ENCODE results near the gene SRGAP3.

SRGAP3 gene

DNA sequence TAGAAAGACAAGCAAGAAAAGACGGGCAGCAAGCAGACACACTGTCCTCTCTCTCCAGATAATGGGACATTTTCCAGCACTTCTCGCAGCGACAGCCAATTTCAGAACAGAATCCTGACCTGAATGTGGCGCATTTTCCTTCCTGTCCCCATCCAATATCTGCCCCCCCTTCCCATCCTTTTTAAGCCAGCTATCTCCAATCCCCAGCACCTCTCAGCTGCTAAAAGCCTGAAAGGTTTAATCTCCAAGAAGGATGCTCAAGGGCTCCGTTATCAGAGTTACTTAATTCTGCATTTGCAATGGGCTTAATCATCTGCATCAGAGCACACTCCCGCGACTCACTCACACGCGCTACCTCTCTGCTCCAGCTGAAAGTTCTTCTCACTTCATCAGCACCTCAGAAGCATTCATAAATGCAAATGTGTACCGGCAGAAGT is 50.5 kb downstream of the SRGAP3 start:
- no peak for DNase-seq

DNA sequence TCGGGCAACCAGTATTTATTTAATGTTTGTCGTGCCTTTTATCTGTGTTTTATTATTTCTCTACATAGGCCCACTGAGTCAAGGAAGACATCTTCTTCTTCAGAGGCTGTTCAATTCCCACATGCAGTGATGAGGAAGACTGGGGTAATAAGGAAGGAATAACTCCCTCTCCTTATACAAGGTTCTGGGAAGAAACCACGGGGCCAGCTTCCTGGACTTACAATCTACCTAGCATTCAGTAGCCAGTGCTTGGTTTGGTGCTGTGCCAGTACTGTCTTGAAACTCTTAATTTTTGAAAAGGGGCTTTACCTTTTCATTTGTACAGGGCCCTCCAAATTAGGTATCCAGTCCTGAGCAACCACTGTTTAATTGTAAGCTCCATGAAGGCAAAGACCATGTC is 51.2 kb downstream of the SRGAP3 start:
- no peak for DNase-seq

- DNase-seq: no peak
Observed at GRCh38 chr3:9196020-9196419, 53.4 kb downstream of the SRGAP3 start.

- DNase-seq: no peak
Observed at GRCh38 chr3:9195390-9195789, 54.1 kb downstream of the SRGAP3 start.

DNA sequence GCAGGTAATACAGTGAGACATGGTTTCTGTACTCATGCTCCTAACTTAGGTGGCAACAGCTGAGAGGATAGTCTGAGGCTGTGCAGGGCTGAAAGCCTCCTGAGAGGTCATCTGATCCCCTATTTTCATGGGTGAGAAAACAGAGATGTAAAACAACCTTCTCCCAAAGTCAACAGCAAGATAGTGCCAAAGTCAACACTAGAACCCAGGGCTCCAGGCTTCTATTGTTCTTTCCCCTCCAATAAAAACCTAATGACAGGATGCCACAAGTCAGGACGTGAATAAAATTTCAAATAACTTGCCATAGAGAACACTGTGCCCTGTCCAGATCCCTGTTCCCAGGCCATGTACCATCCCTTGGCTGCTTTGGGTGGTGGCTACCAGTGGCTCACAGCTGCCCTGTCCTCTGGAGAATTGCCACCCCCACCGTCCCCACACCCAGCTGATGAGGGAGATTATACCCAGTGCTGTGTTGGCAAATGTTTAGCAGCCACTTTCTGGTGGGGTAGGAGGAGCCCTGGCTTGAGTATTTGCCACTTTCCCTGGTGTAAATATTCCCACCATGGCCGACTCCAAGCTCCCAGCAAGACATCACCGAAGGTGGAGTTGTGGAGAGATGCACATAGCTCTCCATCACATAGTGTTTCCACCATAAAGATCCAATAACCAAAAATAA is 54.8 kb downstream of the SRGAP3 start:
- DNase-seq: no peak

DNA sequence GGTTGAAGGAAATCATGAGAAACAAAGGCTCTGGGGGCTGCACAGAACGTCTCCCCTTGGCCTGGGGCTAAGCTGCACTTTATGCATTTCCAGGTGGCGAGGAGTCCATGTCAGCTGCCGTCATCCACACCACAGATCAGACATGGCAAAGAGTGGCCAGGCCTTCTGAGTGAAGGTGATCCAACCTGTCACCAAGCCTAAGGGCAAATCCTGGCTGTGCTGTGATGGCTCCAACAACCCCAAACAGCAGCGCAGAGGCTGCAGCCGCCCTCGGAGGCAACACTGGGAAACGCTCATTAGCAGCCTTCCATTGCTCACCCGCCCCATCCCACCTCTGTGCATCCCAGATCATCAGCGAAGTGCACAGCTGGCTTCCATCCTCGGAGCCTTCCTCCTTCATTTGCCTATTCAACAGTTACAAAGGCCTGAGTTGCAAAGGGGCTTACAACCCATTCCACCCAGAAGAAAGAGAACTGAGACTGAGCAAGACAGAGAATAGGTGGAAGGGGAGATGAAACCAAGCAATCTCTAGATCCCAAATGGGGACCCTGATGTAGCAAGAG is 55.7 kb downstream of the SRGAP3 start:
- DNase-seq: no peak

GRCh38 chr3:9193211-9193610 is 56.2 kb downstream of the SRGAP3 start:
- no peak for DNase-seq

- no peak for DNase-seq
Observed at GRCh38 chr3:9192248-9193025, 57.0 kb downstream of the SRGAP3 start.

GRCh38 chr3:9190276-9190675 is 59.2 kb downstream of the SRGAP3 start:
- DNase-seq: no peak

- DNase-seq: no peak
Observed at GRCh38 chr3:9188583-9188982, 60.9 kb downstream of the SRGAP3 start.

DNA sequence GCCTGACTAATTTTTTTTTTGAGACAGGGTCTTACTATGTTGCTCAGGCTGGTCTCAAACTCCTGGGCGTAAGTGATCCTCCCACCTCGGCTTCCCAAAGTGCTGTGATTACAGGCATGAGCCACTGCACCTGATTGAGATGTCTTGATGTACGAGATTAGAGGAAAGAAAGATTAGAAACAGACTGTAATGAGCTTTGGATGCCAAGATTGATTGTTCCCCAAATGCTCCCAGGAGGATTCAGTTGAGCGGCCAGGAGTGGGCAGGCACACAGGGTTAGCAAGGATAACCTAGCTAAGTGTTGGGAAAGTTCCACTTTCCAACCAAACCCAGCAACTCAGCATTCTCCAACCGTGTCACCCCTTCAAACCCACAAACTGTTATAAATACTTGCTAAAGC is 63.7 kb downstream of the SRGAP3 start:
- no peak for DNase-seq

GRCh38 chr3:9185046-9185445 is 64.4 kb downstream of the SRGAP3 start:
- DNase-seq: no peak

- DNase-seq: no peak
Observed at GRCh38 chr3:9184461-9184835, 65.0 kb downstream of the SRGAP3 start.

DNA sequence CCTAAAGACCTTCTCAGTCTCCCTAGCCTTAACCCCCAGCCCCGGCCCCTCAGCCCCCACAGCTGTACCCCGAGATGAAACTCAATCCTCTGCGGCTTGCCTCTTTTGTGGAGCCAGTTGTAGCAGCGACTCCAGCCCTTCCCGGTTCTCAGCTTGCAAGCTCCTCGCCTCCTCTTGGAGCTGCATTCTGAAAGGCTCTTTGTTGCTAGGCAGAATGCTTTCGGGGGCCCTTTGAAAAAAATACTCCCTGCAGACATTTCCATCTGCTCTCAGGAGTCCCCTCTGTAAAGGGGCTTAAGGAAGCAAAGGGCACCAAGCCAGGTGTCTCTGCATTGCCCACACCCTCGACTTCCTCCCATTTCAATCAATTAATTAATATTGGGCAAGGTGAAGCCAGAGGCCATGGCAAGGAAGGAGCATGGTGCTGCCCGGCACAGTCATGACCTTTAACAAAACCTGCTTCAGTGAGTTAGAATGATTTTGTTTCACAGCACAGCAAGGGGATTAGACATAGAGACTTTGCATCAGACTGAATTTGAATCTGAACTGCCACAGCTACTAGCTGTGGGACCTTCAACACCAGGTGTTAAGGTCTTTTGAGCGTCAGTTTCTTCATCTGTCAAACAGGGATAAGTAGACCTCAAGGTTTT is 65.5 kb downstream of the SRGAP3 start:
- DNase-seq: no peak

DNA sequence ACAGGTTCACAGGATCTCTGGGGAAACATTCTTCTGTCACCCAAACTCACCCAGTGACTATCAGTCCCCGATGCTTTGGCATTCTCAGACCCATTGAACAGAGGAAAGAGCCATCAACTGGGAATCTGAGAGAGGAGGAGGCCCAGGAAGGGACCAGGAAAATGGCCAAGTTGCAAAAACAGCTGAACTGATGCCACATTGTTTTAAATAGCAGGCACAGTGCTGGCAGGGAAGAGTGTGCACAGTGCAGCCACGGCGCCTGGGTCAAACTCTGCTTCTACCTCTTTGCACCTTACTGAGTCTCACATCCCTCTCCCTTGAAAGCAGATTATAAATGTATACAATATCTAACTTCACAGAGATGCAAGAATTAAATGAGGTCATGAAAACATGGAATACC is 66.4 kb downstream of the SRGAP3 start:
- no peak for DNase-seq

- no peak for DNase-seq
Observed at GRCh38 chr3:9180764-9181117, 68.7 kb downstream of the SRGAP3 start.

- DNase-seq: no peak
Observed at GRCh38 chr3:9179826-9180763, 69.4 kb downstream of the SRGAP3 start.

DNA sequence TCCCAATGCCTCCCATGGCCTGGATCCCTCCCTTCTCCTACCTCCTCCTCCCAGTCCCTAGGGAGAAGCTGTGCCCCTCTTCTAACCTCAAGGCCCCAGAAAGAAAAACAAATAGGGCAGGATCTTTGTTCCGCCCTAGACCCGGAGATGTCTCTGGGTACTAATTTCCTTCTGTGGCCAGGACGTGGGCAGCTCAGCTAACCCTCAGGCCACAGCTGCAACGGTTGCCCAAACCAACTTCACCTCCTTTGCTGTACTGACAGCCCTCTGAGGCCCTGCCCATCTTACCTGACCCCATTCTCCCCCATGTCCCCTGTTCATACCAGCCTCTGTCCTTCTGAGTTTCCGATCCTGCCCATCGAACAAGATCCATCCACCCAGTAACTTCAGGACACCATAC is 70.7 kb downstream of the SRGAP3 start:
- no peak for DNase-seq

- DNase-seq: no peak
Observed at GRCh38 chr3:9175421-9175820, 74.0 kb downstream of the SRGAP3 start.

DNA sequence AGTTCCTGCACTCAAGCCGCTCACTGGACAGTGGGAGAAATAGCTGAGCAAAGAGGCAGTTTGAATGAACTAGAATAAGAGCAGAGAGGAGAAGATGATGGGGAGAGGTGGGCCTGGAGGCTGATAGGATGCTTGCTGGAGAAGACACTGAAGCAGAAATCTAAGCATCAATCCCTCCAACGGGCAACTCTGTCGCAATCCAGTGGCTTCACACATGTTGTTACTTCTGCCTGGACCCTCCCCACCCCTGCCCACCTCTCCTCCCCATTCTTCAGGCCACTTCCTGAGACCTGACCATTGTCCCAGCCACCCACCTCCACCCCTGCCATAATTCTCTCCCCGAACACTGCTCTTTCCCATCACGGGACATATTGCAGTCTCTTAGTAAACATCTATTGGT is 76.0 kb downstream of the SRGAP3 start:
- DNase-seq: no peak

DNA sequence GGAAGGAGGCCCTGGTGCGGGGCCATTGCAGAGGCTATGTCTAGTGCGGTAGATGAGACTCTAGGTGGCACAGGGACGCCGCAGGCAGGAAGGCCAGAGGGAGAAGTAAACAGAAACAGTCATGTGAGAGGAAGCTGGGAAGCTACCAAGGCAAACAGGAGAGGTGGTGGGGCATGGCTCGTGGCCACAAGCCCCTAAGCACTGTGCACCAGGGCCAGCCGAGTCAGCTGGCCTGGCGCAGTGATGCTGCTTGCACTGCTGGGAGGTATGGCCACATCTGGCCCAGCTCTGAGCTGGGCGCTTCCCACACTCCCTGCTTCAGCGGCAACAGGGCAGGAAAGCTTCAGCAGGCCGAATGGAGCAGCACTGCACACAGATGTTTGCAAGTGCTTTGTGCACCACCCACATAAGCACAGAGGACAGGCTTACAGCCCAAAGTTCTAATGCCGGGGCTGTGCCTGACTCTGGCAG is 76.6 kb downstream of the SRGAP3 start:
- DNase-seq: no peak

DNA sequence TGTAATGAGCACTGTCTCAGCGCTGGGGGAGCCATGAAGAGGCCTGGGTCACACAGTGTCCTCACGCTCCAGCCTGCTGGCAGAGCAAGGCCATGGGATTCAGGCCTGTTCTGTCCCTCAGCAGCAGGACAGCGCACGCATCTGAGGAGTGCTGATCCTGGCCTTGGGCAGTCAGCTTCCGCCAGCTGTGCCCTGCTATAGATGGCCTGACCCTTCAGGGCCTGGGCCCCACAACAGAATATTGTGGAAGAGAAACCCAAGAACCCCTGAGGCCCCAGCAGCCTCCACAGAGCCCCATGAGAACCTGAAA is 78.6 kb downstream of the SRGAP3 start:
- DNase-seq: no peak

All from NCI-H446 (cell line).